Measurements from ENCODE around the gene EHMT1. TPM values are rescaled to one million over a fixed set of nuclear protein-coding genes. Genes with fewer than 3 reads are reported as not detected.

EHMT1 gene
- total and polyA plus RNA-seq, 2 donors from 2014 or later, result 15.8 to 92.9 TPM

DNA sequence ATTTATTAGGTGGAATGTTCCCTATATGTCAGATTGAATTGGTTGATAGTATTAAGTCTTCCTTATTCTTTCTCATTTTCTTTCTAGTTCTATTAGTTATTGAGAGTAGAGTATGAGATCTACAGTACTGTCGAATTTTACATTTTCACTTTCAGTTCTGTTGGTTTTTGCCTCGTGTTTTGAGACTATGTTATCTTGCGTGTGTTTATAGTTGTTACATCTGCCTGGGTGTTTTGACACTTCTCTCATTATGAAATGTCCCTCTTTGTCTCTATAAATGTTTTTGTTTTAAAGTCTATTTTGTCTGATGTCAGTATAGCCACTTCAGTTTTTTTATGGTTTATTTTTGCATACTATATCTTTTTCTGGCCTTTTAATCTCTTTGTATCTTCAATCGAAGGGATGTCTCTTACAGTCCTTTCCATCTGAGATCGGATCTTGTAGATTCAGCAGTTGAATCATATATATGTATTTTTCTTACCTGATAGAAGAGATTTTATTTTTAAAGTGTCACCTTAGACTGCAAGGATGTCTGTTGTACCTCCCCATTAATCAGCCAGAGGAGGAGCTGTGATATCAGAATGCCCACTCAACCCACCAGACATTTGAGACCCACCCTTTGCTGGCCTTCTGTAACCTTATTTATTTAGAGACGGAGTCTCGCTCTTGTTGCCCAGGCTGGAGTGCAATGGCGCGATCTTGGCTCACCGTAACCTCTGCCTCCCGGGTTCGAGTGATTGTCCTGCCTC is 20.7 kb downstream of the EHMT1 start:
- Histone ChIP-seq H3K9me3 (ENCODE audit: control insufficient read depth in 2 of 3, insufficient read depth in 1 of 3, low read length in 3 of 3) (no peaks in the 10 kb centered on the region), H3K27ac (ENCODE audit: low read depth in 2 of 2, low read length in 2 of 2) (no peak overlapping the region), H3K27me3 (ENCODE audit: control insufficient read depth, insufficient read depth, low read length) (no peaks in the 10 kb centered on the region), H3K4me3 (ENCODE audit: low read length in 3 of 3) (peak overlapping the region in 2 of 3 donors; percentile 29 to 34), H3K4me1 (ENCODE audit: control insufficient read depth in 2 of 3, insufficient read depth in 2 of 3, low read depth in 1 of 3, low read length in 3 of 3) (no peaks in the 10 kb centered on the region), H3K36me3 (ENCODE audit: control insufficient read depth in 2 of 3, insufficient read depth in 3 of 3, low read length in 3 of 3) (peaks cover 0 to 3% (median 3%) of the 10 kb centered on the region in 3 donors), H3K9ac (ENCODE audit: low read length in 3 of 3) (no peak overlapping the region)
- intact Hi-C loops (cut with DNase I), result no loop called here
- DNase-seq (no peak), FAIRE-seq (no peak)
- no peak for TF ChIP-seq CTCF (IDR thresholded peaks at IDR 0.05; ENCODE audit: borderline replicate concordance, extremely low read depth, insufficient read depth)

- intact Hi-C loops (cut with DNase I), result no loop called here
- no peak for TF ChIP-seq CTCF (IDR thresholded peaks at IDR 0.05; ENCODE audit: borderline replicate concordance, extremely low read depth, insufficient read depth)
- Histone ChIP-seq H3K36me3 (ENCODE audit: control insufficient read depth in 2 of 3, insufficient read depth in 3 of 3, low read length in 3 of 3) (peaks cover 0 to 3% (median 3%) of the 10 kb centered on the region in 3 donors), H3K4me3 (ENCODE audit: low read length in 3 of 3) (no peak overlapping the region), H3K27me3 (ENCODE audit: control insufficient read depth, insufficient read depth, low read length) (no peaks in the 10 kb centered on the region), H3K9ac (ENCODE audit: low read length in 3 of 3) (no peak overlapping the region), H3K27ac (ENCODE audit: low read depth in 2 of 2, low read length in 2 of 2) (no peak overlapping the region), H3K4me1 (ENCODE audit: control insufficient read depth in 2 of 3, insufficient read depth in 2 of 3, low read depth in 1 of 3, low read length in 3 of 3) (no peaks in the 10 kb centered on the region), H3K9me3 (ENCODE audit: control insufficient read depth in 2 of 3, insufficient read depth in 1 of 3, low read length in 3 of 3) (no peaks in the 10 kb centered on the region)
- FAIRE-seq (no peak), DNase-seq (no peak)
Observed at GRCh38 chr9:137640862-137641261, 22.1 kb downstream of the EHMT1 start.

DNA sequence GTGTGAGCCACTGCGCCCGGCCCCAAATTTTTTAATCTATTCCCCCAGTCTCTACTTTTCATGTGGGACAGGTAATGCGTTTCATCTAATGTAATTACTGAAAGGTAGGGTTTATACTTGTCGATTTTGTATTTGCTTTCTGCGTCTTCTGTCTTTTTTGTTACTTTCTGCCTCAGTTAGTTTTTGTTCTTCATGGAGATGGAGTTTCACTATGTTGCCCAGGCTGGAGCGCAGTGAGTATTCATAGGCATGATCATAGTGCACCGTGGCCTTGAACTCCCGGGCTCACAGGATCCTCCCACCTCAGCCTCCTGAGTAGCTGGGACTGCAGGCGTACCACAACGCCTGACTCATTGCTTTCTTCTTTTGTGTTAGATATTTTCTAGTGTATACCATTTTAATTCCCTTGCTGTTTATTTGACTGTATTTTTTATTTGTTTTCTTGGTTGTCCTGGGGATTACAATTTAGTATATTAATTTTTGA is 23.4 kb downstream of the EHMT1 start:
- DNase-seq, result no peak
- Histone ChIP-seq H3K36me3 (ENCODE audit: control insufficient read depth in 2 of 3, insufficient read depth in 3 of 3, low read length in 3 of 3) (peaks cover 0 to 3% (median 3%) of the 10 kb centered on the region in 3 donors), H3K9me3 (ENCODE audit: control insufficient read depth in 2 of 3, insufficient read depth in 1 of 3, low read length in 3 of 3) (no peaks in the 10 kb centered on the region), H3K4me3 (ENCODE audit: low read length in 3 of 3) (no peak overlapping the region), H3K27me3 (ENCODE audit: control insufficient read depth, insufficient read depth, low read length) (no peaks in the 10 kb centered on the region), H3K9ac (ENCODE audit: low read length in 3 of 3) (no peak overlapping the region), H3K27ac (ENCODE audit: low read depth in 2 of 2, low read length in 2 of 2) (no peak overlapping the region), H3K4me1 (ENCODE audit: control insufficient read depth in 2 of 3, insufficient read depth in 2 of 3, low read depth in 1 of 3, low read length in 3 of 3) (no peaks in the 10 kb centered on the region)
- TF ChIP-seq CTCF (IDR thresholded peaks at IDR 0.05; ENCODE audit: borderline replicate concordance, extremely low read depth, insufficient read depth), result no peak
- intact Hi-C loops (cut with DNase I), result no loop called here
- no peak for FAIRE-seq

All from kidney (tissue), 14 donors.